Measurements from ENCODE around the gene CCM2L. TPM values are rescaled to one million over a fixed set of nuclear protein-coding genes. Genes with fewer than 3 reads are reported as not detected.

CCM2L gene
- total and polyA plus RNA-seq, 2 donors (not counting 1 experiment from before 2014, with no cell fraction given): not detected

DNA sequence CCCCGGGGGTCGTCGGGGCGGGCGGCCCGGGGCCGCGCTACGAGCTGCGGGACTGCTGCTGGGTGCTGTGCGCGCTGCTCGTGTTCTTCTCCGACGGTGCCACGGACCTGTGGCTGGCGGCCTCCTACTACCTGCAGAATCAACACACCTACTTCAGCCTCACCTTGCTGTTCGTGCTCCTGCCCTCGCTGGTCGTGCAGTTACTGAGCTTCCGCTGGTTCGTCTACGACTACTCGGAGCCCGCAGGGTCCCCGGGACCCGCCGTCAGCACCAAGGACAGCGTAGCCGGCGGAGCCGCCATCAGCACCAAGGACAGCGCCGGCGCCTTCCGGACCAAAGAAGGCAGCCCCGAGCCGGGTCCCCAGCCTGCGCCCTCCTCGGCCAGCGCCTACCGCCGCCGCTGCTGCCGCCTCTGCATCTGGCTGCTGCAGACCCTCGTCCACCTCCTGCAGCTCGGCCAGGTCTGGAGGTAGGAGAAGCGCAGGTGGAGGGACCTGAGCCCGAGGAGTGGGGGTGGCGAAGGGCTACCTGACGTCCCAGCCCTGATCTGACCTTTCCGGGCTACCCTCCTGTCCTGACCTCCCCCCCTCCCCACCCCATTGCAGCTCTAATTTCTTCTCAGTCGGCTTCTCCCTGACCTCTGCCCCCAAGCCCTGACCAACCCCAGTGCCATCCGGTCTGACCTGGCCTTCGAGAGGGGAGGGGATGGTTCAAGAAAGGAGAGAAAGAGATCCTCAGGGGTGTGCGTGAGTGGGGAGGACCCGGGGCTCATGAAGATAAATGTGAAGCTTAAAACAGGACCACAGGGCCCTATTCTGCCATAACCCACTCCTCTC lies 41.7 kb upstream of the CCM2L start:
- Histone ChIP-seq H3K9me3 (ENCODE audit: control extremely low read depth in 1 of 3, control insufficient read depth in 2 of 3, insufficient read depth in 1 of 3, low read length in 2 of 3) (peaks cover 0 to 6% (median 0%) of the 10 kb centered on the region in 3 donors), H2AFZ (ENCODE audit: insufficient read depth, low read depth, low read length, poor library complexity, severe bottlenecking) (no peak overlapping the region), H4K20me1 (ENCODE audit: control insufficient read depth, insufficient read depth, low read length, poor library complexity, severe bottlenecking) (no peaks in the 10 kb centered on the region), H3K9ac (ENCODE audit: low read length) (peak overlapping the region; percentile 53), H3K36me3 (replicated peaks in 1 of 2; ENCODE audit: control extremely low read depth in 1 of 2, control insufficient read depth in 1 of 2, extremely low read depth in 1 of 2, insufficient read depth in 2 of 2, low read length in 1 of 2) (no peaks in the 10 kb centered on the region), H3K4me1 (ENCODE audit: control insufficient read depth in 2 of 2, insufficient read depth in 2 of 2, low read length in 2 of 2) (peaks cover 6 to 11% of the 10 kb centered on the region in 2 donors), H3K79me2 (ENCODE audit: control insufficient read depth, insufficient read depth, low read length) (no peaks in the 10 kb centered on the region), H3K27me3 (replicated peaks in 1 of 4; ENCODE audit: control extremely low read depth in 1 of 4, control insufficient read depth in 3 of 4, insufficient read depth in 4 of 4, low read length in 3 of 4) (peaks cover 0 to 48% (median 18%) of the 10 kb centered on the region in 4 experiments), H3K27ac (ENCODE audit: low read length in 2 of 2) (no peak overlapping the region), H3K4me2 (replicated peaks; ENCODE audit: low read depth, low read length, poor library complexity, severe bottlenecking) (peak overlapping the region; percentile 78), H3K4me3 (ENCODE audit: control extremely low read depth in 1 of 5, extremely low read depth in 1 of 5, insufficient read depth in 1 of 5, low read depth in 2 of 5, low read length in 4 of 5) (peak overlapping the region in 4 of 5 experiments; percentile 13 to 42 (median 28))
- intact Hi-C loops (cut with micrococcal nuclease): loop anchor here (1.0 to 5.0 kb wide), 2 partner anchors 16 to 124 kb away; partner anchors contain the start of gene PDRG1
- 1% methylated on average over 46 of the region's 57 CpGs for WGBS (ENCODE audit: insufficient coverage)
- Mint-ChIP-seq H3K4me1 (peaks cover 11% of the 10 kb centered on the region), H3K27me3 (peaks cover 63% of the 10 kb centered on the region), H3K9me3 (ENCODE audit: insufficient read depth) (no peaks in the 10 kb centered on the region), H3K4me3 (peak overlapping the region; percentile 90), H3K27ac (no peak overlapping the region)
- ATAC-seq (ENCODE audit: low read depth) (peak; percentile 92), DNase-seq (peak; percentile 88)
- POLR2A ChIA-PET: no interaction called here
- no peak for TF ChIP-seq EZH2 (IDR thresholded peaks at IDR 0.05; ENCODE audit: borderline replicate concordance, insufficient read depth, low read depth, low read length, poor library complexity, severe bottlenecking)
- TF ChIP-seq, protein P1, sequence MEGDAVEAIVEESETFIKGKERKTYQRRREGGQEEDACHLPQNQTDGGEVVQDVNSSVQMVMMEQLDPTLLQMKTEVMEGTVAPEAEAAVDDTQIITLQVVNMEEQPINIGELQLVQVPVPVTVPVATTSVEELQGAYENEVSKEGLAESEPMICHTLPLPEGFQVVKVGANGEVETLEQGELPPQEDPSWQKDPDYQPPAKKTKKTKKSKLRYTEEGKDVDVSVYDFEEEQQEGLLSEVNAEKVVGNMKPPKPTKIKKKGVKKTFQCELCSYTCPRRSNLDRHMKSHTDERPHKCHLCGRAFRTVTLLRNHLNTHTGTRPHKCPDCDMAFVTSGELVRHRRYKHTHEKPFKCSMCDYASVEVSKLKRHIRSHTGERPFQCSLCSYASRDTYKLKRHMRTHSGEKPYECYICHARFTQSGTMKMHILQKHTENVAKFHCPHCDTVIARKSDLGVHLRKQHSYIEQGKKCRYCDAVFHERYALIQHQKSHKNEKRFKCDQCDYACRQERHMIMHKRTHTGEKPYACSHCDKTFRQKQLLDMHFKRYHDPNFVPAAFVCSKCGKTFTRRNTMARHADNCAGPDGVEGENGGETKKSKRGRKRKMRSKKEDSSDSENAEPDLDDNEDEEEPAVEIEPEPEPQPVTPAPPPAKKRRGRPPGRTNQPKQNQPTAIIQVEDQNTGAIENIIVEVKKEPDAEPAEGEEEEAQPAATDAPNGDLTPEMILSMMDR (IDR thresholded peaks at IDR 0.05): no peak
- CTCF ChIA-PET: interaction anchor here (0.7 to 3.6 kb wide), 2 partner anchors 16 to 36 kb away, joined by 4 to 16 read pairs; partner anchors contain the start of gene PDRG1

DNA sequence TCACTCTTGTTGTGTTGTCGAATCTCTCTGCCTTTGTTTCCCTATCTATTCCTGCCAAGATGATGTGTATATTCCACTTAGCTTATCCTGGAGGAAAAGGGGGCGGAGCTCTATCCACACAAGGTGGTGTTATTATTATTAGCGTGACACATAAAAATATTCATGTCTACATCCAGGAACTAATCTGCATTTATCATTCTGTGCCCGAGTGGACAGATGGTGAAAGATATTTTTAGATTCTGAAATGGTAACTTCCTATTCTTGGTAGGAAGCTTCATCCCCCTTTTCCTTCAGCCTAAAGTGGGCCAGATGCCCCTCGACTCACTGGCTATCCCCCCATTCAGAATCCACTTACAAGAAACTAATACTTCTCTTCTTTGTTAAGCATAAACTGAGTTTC lies 40.2 kb upstream of the CCM2L start:
- Mint-ChIP-seq H3K4me3 (peak overlapping the region; percentile 41), H3K27me3 (peaks cover 65% of the 10 kb centered on the region), H3K27ac (no peak overlapping the region), H3K4me1 (peaks cover 11% of the 10 kb centered on the region), H3K9me3 (ENCODE audit: insufficient read depth) (no peaks in the 10 kb centered on the region)
- Histone ChIP-seq H3K4me2 (replicated peaks; ENCODE audit: low read depth, low read length, poor library complexity, severe bottlenecking) (no peak overlapping the region), H3K4me3 (ENCODE audit: control extremely low read depth in 1 of 5, extremely low read depth in 1 of 5, insufficient read depth in 1 of 5, low read depth in 2 of 5, low read length in 4 of 5) (no peak overlapping the region), H3K27ac (ENCODE audit: low read length in 2 of 2) (no peak overlapping the region), H2AFZ (ENCODE audit: insufficient read depth, low read depth, low read length, poor library complexity, severe bottlenecking) (no peak overlapping the region), H3K9ac (ENCODE audit: low read length) (no peak overlapping the region), H3K4me1 (ENCODE audit: control insufficient read depth in 2 of 2, insufficient read depth in 2 of 2, low read length in 2 of 2) (peaks cover 6 to 11% of the 10 kb centered on the region in 2 donors), H4K20me1 (ENCODE audit: control insufficient read depth, insufficient read depth, low read length, poor library complexity, severe bottlenecking) (no peaks in the 10 kb centered on the region), H3K36me3 (replicated peaks in 1 of 2; ENCODE audit: control extremely low read depth in 1 of 2, control insufficient read depth in 1 of 2, extremely low read depth in 1 of 2, insufficient read depth in 2 of 2, low read length in 1 of 2) (no peaks in the 10 kb centered on the region), H3K27me3 (replicated peaks in 1 of 4; ENCODE audit: control extremely low read depth in 1 of 4, control insufficient read depth in 3 of 4, insufficient read depth in 4 of 4, low read length in 3 of 4) (peaks cover 0 to 52% (median 18%) of the 10 kb centered on the region in 4 experiments), H3K9me3 (ENCODE audit: control extremely low read depth in 1 of 3, control insufficient read depth in 2 of 3, insufficient read depth in 1 of 3, low read length in 2 of 3) (peaks cover 0 to 6% (median 0%) of the 10 kb centered on the region in 3 donors), H3K79me2 (ENCODE audit: control insufficient read depth, insufficient read depth, low read length) (no peaks in the 10 kb centered on the region)
- ATAC-seq (ENCODE audit: low read depth) (no peak), DNase-seq (no peak)
- WGBS (ENCODE audit: insufficient coverage): no CpG with 5 or more reads among the region's 5 CpGs
- no peak for TF ChIP-seq EZH2 (IDR thresholded peaks at IDR 0.05; ENCODE audit: borderline replicate concordance, insufficient read depth, low read depth, low read length, poor library complexity, severe bottlenecking)
- TF ChIP-seq, protein P1 (IDR thresholded peaks at IDR 0.05): no peak
- POLR2A ChIA-PET: no interaction called here
- intact Hi-C loops (cut with micrococcal nuclease): loop anchor here (5.0 kb wide), 1 partner anchor 122 kb away; no protein-coding TSS in a partner anchor
- CTCF ChIA-PET: interaction anchor here (0.6 to 3.6 kb wide), 4 partner anchors 17 to 65 kb away, joined by 3 to 16 read pairs (median 4); partner anchors contain the start of gene PDRG1
